ENCODE measurements around the gene XPO4.
"Not testable (repeated sequence)": the region's sequence is repeated elsewhere in the genome, so short reads cannot be mapped to it uniquely, and the experiment has no call there.

XPO4 gene

GRCh38 chr13:20890540-20890939 is 12.0 kb downstream of the XPO4 start:
- DNase-seq, result not testable (repeated sequence)

DNA sequence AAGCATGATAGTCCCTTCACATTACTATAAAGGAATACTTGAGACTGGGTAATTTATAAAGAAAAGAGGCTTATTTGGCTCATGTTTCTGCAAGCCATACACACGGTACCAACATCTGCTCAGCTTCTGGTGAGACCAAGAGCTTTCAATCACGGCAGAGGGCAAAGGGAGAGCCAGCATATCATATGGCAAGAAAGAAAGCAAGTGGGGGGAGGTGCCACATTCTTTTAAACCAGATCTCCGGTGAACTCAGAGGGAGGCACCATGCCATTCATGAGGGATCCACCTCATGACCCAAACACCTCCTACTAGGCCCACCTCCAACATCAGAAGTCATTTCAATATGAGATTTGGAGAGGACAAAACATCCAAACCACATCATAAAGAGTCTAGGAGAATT is 20.3 kb downstream of the XPO4 start:
- no peak for DNase-seq

GRCh38 chr13:20877902-20878301 is 24.6 kb downstream of the XPO4 start:
- no peak for DNase-seq

- not testable (repeated sequence) for DNase-seq
These were observed 25.7 kb downstream of the XPO4 start for GRCh38 chr13:20876802-20877201.

GRCh38 chr13:20874439-20874838 is 28.1 kb downstream of the XPO4 start:
- not testable (repeated sequence) for DNase-seq

- DNase-seq, result no peak
These were observed 29.2 kb downstream of the XPO4 start for GRCh38 chr13:20873348-20873747.

- no peak for DNase-seq
These were observed 31.7 kb downstream of the XPO4 start for GRCh38 chr13:20870829-20871228.

DNA sequence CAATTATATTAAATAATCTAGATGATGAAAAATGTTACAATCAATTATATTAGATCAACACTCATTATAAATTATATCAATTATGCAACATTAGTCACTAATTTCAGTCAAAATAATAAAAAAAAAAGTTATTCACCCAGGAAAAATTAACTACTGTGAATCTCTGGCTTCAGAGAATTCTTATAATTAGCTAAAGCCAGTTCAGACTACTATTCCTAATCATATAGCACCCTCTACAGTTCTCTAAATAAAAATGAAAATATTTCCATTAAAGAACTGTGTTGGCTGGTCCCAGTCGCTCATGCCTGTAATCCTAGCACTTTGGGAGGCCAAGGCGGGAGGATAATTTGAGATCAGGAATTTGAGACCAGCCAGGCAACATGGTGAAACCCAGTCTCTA is 33.0 kb downstream of the XPO4 start:
- DNase-seq, result no peak

- no peak for DNase-seq
These were observed 35.1 kb downstream of the XPO4 start for GRCh38 chr13:20867408-20867807.

GRCh38 chr13:20861666-20862065 is 40.9 kb downstream of the XPO4 start:
- not testable (repeated sequence) for DNase-seq

DNA sequence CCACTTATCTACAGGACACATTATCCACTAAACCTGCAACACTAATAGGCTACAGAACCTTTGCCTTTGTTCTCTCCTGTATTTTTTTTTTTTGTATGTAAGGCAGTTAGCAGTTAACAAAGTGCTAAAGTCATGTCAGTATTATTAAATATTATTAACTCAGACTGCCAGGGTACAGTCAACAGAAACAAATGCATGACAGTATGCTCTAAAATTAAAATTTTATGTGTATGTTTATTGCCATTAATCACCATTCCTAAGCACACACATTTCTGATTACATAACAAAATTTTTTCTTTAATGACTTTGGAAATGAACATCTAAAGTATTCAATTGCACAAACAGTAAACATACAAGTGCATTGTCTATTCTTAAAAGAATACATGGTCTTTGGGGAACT is 41.7 kb downstream of the XPO4 start:
- DNase-seq, result no peak

DNA sequence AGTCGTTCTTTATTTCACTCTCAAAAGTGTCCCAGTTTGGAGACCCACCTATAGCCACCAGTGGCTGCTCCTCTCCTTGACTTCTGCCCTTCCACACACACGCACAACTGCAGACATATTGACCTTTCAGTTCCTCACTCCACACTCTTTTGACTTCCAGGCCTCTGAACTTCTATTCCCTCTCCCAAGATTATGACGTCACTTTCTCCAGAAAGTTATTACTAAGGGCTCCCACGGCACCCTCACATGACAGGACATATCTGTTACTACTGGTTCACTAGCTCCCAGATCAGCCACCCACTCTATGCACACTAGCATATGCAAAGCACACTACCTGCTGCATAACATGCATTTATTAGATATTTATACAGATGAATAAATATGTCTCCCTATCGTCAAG is 45.9 kb downstream of the XPO4 start:
- no peak for DNase-seq

- no peak for DNase-seq
These were observed 50.6 kb downstream of the XPO4 start for GRCh38 chr13:20851844-20852402.

DNA sequence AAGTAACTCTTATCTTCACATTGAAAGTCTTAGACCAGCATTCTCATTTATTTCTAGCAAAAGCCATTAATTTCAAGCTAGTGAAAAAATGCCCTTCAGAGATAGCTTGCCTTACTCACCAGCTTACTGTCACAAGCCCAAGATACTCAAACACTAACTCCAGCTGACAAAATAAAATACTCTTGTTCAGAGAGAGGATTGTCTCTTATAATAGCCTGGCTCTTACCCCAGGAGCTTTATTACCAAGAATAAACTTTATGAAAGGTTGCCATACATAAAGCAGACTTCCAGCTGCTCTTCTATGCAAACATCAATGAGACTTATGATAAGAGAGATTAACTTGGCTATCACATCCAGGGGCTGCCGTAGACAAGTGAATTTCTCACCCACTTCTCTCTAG is 53.6 kb downstream of the XPO4 start:
- no peak for DNase-seq

GRCh38 chr13:20848203-20848602 is 54.3 kb downstream of the XPO4 start:
- DNase-seq, result no peak

GRCh38 chr13:20847296-20847695 is 55.2 kb downstream of the XPO4 start:
- no peak for DNase-seq

DNA sequence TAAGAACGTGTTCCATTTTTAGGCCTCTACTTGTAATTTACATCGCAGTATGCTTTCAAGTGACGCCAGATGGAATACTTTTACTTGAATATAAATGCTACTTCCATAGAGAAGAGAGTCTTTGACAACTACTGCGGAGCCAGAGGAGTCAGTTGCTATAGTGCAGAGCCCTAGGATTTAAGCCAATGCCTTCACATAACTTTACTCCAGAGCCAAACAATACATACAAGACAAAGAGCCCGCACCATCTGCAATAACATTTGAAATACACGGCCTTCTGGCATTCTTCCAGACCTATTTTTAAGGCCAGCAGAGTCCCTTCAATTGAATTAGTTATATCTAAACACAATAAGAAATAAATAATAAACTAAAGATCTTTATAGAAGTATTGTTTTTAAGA is 59.4 kb downstream of the XPO4 start:
- no peak for DNase-seq

DNA sequence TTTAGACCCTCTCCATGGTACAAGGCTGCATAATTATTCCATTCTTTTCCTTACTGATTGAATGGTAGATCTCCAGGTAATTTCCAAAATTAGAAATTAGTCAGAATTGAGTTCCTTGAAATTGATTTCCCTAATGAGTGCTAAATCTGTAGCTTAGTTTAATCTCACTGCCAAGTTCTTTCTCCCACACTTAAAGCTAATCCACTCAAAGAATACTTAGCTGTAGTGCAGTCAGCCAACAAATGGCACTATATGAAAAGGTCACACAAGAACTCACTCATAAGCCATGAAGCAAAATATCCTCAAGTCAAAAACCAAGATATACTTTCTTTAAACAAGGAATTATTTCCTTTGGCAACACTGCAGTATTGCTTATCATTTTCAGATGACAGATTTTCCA is 62.0 kb downstream of the XPO4 start:
- DNase-seq, result no peak

- DNase-seq, result no peak
These were observed 68.5 kb downstream of the XPO4 start for GRCh38 chr13:20833900-20834679.

DNA sequence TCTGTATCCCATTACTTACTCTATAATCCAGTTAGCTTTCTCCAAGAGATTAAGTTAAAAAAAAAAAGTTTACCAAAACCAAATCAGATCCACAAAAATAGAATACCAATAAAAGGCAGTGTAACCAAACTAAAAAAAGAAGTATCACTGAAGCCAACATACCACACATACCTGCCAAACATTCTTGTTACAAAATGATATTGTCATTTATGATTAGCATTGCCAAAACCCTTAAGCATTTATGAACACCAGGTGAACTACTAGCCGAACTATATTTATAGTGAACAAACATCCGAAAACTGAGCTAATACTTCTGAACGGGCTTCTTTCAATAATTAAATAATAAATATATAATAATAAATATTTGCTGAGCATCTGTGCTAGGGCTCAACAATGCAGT is 69.7 kb downstream of the XPO4 start:
- DNase-seq, result no peak

- DNase-seq, result no peak
These were observed 70.6 kb downstream of the XPO4 start for GRCh38 chr13:20831933-20832332.

DNA sequence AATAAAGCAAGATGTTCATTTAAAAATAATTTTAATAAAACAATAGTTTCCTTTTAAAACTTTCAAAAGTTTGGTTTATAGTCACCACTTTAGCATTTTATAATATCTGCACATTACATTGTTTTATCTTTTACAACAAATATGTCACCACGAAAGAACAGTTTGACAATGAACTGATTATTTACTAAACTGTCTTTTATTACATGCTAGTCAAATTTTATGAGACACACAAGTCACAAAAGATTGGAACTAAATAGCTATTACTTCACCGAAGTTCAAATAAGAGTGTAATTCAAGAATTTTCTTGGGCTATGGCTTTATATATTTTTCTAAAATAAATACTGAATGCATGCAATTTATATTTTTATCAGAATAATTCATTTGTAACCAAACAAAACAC is 71.3 kb downstream of the XPO4 start:
- DNase-seq, result no peak

DNA sequence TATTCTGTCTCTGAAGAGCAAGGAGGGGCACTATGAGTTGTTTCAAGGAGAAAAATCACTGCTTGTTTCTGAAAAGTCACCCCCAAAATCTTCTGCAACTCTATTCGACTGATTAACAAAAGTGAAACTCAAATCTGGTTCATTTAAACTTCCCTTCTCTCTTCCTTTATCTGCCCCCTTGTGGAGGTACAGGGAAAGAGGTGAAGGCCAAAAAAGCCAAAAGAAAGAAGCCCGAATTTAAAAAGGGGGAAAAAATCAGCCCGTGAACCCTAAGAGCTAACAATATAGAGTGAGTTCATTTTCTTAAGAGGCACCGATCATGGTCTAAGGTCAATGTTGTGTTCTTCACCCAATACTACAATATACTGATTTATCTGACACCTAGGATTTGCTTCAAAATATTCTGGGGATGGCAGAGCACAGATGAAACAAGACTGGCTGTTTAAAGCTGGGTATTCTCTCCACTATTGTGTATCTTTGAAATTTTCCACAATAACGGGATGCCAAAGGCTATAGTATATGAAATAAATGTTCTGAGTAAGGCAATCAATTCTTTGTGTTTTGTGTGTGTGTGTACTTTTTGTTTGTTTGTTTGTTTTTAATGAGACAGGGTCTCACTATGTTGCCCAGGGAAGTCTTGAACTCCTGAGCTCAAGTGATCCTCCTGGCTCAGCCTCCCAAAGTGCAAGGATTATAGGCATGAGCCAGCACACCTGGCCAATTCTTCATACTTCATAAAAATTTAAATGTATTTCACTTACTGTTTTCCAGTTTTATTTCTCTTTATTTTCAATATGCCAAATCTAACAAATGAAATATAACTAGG is 73.8 kb downstream of the XPO4 start:
- DNase-seq, result peak; percentile 77
